ENCODE data around the gene SLC25A33. TPM values are rescaled to one million over a fixed set of nuclear protein-coding genes. Genes with fewer than 3 reads are reported as not detected.

SLC25A33 gene
- total RNA-seq, 2 donors from 2014 or later = 9.6 to 13.6 TPM

GRCh38 chr1:9593147-9593491 is 53.9 kb downstream of the SLC25A33 start:
- Mint-ChIP-seq H3K4me1 (peaks cover 37% of the 10 kb centered on the region), H3K4me3 (peak overlapping the region; percentile 17), H3K27ac (peak overlapping the region; percentile 85), H3K27me3 (ENCODE audit: insufficient read depth) (no peaks in the 10 kb centered on the region), H3K36me3 (ENCODE audit: low read depth) (peaks cover 4% of the 10 kb centered on the region), H3K9me3 (no peaks in the 10 kb centered on the region)
- no peak for TF ChIP-seq CTCF (conservative IDR thresholded peaks at IDR 0.05)
- Histone ChIP-seq H3K9me3 (ENCODE audit: control insufficient read depth, low read length) (no peaks in the 10 kb centered on the region), H3K27me3 (ENCODE audit: control insufficient read depth, insufficient read depth, low read length, poor library complexity, severe bottlenecking) (no peaks in the 10 kb centered on the region), H3K9ac (ENCODE audit: extremely low read depth, low read length, poor library complexity, severe bottlenecking) (no peak overlapping the region), H3K36me3 (ENCODE audit: control insufficient read depth, insufficient read depth, low read length) (peaks cover 2% of the 10 kb centered on the region), H3K4me3 (ENCODE audit: low read length) (no peak overlapping the region), H3K27ac (ENCODE audit: low read depth, low read length) (peak overlapping the region; percentile 50), H3K4me1 (ENCODE audit: control insufficient read depth, insufficient read depth, low read length) (peaks cover 24% of the 10 kb centered on the region)
- DNase-seq = no peak
- WGBS, 2 experiments (ENCODE audit: insufficient coverage in 1 of 2, insufficient read length in 1 of 2) = 82 to 89% methylated on average over 7 to 9 of the region's 9 CpGs

GRCh38 chr1:9593492-9594465 is 54.5 kb downstream of the SLC25A33 start:
- Mint-ChIP-seq H3K4me3 (no peak overlapping the region), H3K36me3 (ENCODE audit: low read depth) (peaks cover 6% of the 10 kb centered on the region), H3K4me1 (peaks cover 35% of the 10 kb centered on the region), H3K27ac (peak overlapping the region; percentile 85), H3K27me3 (ENCODE audit: insufficient read depth) (no peaks in the 10 kb centered on the region), H3K9me3 (no peaks in the 10 kb centered on the region)
- Histone ChIP-seq H3K4me1 (ENCODE audit: control insufficient read depth, insufficient read depth, low read length) (peaks cover 24% of the 10 kb centered on the region), H3K36me3 (ENCODE audit: control insufficient read depth, insufficient read depth, low read length) (peaks cover 5% of the 10 kb centered on the region), H3K27ac (ENCODE audit: low read depth, low read length) (peak overlapping the region; percentile 64), H3K9ac (ENCODE audit: extremely low read depth, low read length, poor library complexity, severe bottlenecking) (no peak overlapping the region), H3K4me3 (ENCODE audit: low read length) (no peak overlapping the region), H3K9me3 (ENCODE audit: control insufficient read depth, low read length) (no peaks in the 10 kb centered on the region), H3K27me3 (ENCODE audit: control insufficient read depth, insufficient read depth, low read length, poor library complexity, severe bottlenecking) (no peaks in the 10 kb centered on the region)
- peak; percentile 94 for DNase-seq
- no peak for TF ChIP-seq CTCF (conservative IDR thresholded peaks at IDR 0.05)
- 78 to 80% methylated on average over 20 to 25 of the region's 25 CpGs for WGBS, 2 experiments (ENCODE audit: insufficient coverage in 1 of 2, insufficient read length in 1 of 2)

GRCh38 chr1:9594471-9595155 is 55.3 kb downstream of the SLC25A33 start:
- H3K4me3 Mint-ChIP-seq = no peak overlapping the region
- no peak overlapping the region for H3K27ac ChIP-seq (ENCODE audit: low read depth, low read length)

More at GRCh38 chr1:9594471-9595155, 55.3 kb downstream of the SLC25A33 start:
- Mint-ChIP-seq H3K4me1 (peaks cover 34% of the 10 kb centered on the region), H3K27ac (peak overlapping the region; percentile 48), H3K36me3 (ENCODE audit: low read depth) (peaks cover 6% of the 10 kb centered on the region), H3K27me3 (ENCODE audit: insufficient read depth) (no peaks in the 10 kb centered on the region), H3K9me3 (no peaks in the 10 kb centered on the region)
- peaks cover 24% of the 10 kb centered on the region for H3K4me1 ChIP-seq (ENCODE audit: control insufficient read depth, insufficient read depth, low read length)
- H3K9me3 ChIP-seq (ENCODE audit: control insufficient read depth, low read length) = no peaks in the 10 kb centered on the region
- no peak overlapping the region for H3K9ac ChIP-seq (ENCODE audit: extremely low read depth, low read length, poor library complexity, severe bottlenecking)
- DNase-seq = no peak
- H3K4me3 ChIP-seq (ENCODE audit: low read length) = no peak overlapping the region
- H3K36me3 ChIP-seq (ENCODE audit: control insufficient read depth, insufficient read depth, low read length) = peaks cover 5% of the 10 kb centered on the region
- TF ChIP-seq CTCF (conservative IDR thresholded peaks at IDR 0.05) = no peak
- H3K27me3 ChIP-seq (ENCODE audit: control insufficient read depth, insufficient read depth, low read length, poor library complexity, severe bottlenecking) = no peaks in the 10 kb centered on the region
- 87 to 91% methylated on average over 6 to 20 of the region's 20 CpGs for WGBS, 2 experiments (ENCODE audit: insufficient coverage in 1 of 2, insufficient read length in 1 of 2)
